ENCODE measurements around the gene SAMD4B. TPM values are rescaled to one million over a fixed set of nuclear protein-coding genes. Genes with fewer than 3 reads are reported as not detected.

The SAMD4B gene
- total and polyA plus RNA-seq, 9 of the 15 experiments (the other 6 are each of a cell fraction or from before 2014, with no cell fraction given), result 3.4 to 90.5 (median 38.0) TPM

DNA sequence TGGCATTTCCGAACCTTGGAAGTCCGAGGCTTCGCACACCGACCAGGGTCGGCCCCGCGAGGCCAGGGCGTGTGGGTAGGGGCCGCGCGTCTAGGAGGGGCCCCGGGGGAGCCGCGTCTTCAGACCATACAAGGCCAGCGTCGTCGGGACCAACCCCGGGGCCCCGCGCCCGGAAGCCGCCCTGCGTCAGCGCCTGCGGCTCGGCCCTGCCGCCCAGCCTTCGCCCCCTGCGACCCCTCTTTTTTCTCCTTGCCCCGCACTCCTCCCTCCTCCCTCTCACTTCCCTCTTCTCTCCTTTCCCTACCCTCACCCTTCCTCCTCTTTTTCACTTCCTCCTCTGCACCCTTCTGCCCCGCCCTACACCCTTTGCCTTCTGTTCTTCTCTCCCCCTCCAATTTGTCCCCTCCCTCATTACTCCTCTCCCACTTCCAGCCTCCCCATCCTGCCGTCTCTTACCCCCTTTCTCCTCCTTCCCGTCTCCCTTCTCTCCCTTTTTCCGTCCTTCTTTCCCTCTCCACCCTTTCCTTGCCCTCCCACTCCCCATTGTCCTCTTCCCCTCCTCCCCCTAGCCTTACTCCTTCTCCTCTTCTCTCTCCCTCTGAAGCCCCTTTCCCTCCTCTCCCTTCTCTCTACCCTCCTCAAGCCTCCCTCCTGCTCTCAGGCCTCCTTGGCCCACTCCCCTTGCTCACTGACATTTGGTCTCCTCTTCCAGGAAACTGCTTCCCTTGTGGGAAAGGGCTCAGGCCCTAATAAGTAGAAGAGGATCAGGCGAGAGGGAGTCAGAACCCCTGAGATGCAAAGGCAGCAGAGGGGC is 68.0 kb downstream of the SAMD4B start (continued):
- TF ChIP-seq, protein P1, sequence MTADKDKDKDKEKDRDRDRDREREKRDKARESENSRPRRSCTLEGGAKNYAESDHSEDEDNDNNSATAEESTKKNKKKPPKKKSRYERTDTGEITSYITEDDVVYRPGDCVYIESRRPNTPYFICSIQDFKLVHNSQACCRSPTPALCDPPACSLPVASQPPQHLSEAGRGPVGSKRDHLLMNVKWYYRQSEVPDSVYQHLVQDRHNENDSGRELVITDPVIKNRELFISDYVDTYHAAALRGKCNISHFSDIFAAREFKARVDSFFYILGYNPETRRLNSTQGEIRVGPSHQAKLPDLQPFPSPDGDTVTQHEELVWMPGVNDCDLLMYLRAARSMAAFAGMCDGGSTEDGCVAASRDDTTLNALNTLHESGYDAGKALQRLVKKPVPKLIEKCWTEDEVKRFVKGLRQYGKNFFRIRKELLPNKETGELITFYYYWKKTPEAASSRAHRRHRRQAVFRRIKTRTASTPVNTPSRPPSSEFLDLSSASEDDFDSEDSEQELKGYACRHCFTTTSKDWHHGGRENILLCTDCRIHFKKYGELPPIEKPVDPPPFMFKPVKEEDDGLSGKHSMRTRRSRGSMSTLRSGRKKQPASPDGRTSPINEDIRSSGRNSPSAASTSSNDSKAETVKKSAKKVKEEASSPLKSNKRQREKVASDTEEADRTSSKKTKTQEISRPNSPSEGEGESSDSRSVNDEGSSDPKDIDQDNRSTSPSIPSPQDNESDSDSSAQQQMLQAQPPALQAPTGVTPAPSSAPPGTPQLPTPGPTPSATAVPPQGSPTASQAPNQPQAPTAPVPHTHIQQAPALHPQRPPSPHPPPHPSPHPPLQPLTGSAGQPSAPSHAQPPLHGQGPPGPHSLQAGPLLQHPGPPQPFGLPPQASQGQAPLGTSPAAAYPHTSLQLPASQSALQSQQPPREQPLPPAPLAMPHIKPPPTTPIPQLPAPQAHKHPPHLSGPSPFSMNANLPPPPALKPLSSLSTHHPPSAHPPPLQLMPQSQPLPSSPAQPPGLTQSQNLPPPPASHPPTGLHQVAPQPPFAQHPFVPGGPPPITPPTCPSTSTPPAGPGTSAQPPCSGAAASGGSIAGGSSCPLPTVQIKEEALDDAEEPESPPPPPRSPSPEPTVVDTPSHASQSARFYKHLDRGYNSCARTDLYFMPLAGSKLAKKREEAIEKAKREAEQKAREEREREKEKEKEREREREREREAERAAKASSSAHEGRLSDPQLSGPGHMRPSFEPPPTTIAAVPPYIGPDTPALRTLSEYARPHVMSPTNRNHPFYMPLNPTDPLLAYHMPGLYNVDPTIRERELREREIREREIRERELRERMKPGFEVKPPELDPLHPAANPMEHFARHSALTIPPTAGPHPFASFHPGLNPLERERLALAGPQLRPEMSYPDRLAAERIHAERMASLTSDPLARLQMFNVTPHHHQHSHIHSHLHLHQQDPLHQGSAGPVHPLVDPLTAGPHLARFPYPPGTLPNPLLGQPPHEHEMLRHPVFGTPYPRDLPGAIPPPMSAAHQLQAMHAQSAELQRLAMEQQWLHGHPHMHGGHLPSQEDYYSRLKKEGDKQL (CRISPR knock-in tag; IDR thresholded peaks at IDR 0.05; ENCODE audit: borderline replicate concordance), result no peak
- TF ChIP-seq ZNF316 (IDR thresholded peaks at IDR 0.05) (peak; percentile 18; the same call in 1 of the 2 replicates), DPF2 (IDR thresholded peaks at IDR 0.05) (peak; percentile 88)

DNA sequence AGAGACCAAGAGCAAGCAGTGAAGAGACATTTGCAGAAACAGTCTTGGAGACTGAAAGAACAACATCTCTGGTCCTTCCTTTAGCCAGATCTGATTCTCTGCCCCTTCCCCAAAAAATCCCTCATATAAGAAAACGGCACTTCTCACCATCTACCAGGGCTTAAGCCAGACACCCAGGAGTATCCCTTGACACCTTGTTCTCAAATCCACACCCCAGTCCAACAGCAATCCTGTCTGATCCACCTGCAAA is 68.5 kb downstream of the SAMD4B start:
- H3K9me1 ChIP-seq (ENCODE audit: control insufficient read depth, insufficient read depth, low read length), result no peaks in the 10 kb centered on the region
- in situ Hi-C loops (cut with MboI), result no loop called here
- H4K20me1 ChIP-seq (replicated peaks; ENCODE audit: control insufficient read depth, insufficient read depth, low read length), result peaks cover 4% of the 10 kb centered on the region; the same call in 1 of the 2 replicates
- H3K27me3 ChIP-seq (ENCODE audit: control insufficient read depth in 2 of 2, insufficient read depth in 2 of 2, low read length in 2 of 2), result no peaks in the 10 kb centered on the region
- H2AFZ ChIP-seq (ENCODE audit: low read depth, low read length), result no peak overlapping the region
- no peaks in the 10 kb centered on the region for H3K9me3 ChIP-seq (replicated peaks; ENCODE audit: control insufficient read depth, insufficient read depth, low read depth, low read length)
- no TSS peak for BruUV-seq (replicated peaks)
- ChIA-PET CTCF (ENCODE audit: low intra/inter-chr PET ratio) (interaction anchor here (0.6 to 3.7 kb wide), 3 partner anchors 12 to 90 kb away, joined by 3 to 74 read pairs (median 4); partner anchors contain the start of gene LRFN1), POLR2A (no interaction called here)
- FAIRE-seq (no peak), DNase-seq (ENCODE audit: extremely low read depth in 1 of 4, low spot score in 3 of 4) (no peak), ATAC-seq (no peak)
- peaks cover 16% of the 10 kb centered on the region; the same call in 2 of the 3 replicates for H3K36me3 ChIP-seq (ENCODE audit: control insufficient read depth, insufficient read depth, low read length)
- peak overlapping the region; percentile 85 for H3K4me2 ChIP-seq (ENCODE audit: insufficient read depth, low read length)
- intact Hi-C loops (cut with micrococcal nuclease), result loop anchor here (2.0 to 5.0 kb wide), 4 partner anchors 68 to 288 kb away; partner anchors contain the start of gene SAMD4B
- H3K9ac ChIP-seq (ENCODE audit: insufficient read depth in 1 of 2, low read depth in 2 of 2, low read length in 2 of 2), result peak overlapping the region; percentile 91 to 94; a peak in 3 of 4 replicates
- peaks cover 45 to 75% of the 10 kb centered on the region in 2 experiments for H3K4me1 ChIP-seq (replicated peaks in 1 of 2; ENCODE audit: control insufficient read depth in 2 of 2, insufficient read depth in 2 of 2, low read length in 2 of 2)
- H3K4me3 ChIP-seq, result no peak overlapping the region
- H3K27ac ChIP-seq (ENCODE audit: extremely low read depth, low read depth, low read length), result peak overlapping the region; percentile 98
- peaks cover 62% of the 10 kb centered on the region for H3K79me2 ChIP-seq (ENCODE audit: control insufficient read depth, insufficient read depth, low read length)
- 90% methylated on average over 1 of the region's 1 CpG for WGBS (ENCODE audit: insufficient coverage, low coverage, missing lambda C conversion rate)
- TF ChIP-seq CBX1 (IDR thresholded peaks at IDR 0.05; ENCODE audit: low read depth), result no peak
- no peak for TF ChIP-seq RBM15 (IDR thresholded peaks at IDR 0.05; ENCODE audit: insufficient read depth, low read length)
- no peak for TF ChIP-seq ELF2 (CRISPR knock-in tag; IDR thresholded peaks at IDR 0.05)
- TF ChIP-seq FOXA3 (CRISPR knock-in tag; conservative IDR thresholded peaks at IDR 0.05 in 1 of 2, IDR thresholded peaks at IDR 0.05 in 1 of 2), result 0 out of 4 replicates have a peak, but pooled peaks of 1 of the 2 experiments have one; percentile 7
- TF ChIP-seq MTF1 (CRISPR knock-in tag; IDR thresholded peaks at IDR 0.05; ENCODE audit: borderline replicate concordance), result no peak
- no peak for TF ChIP-seq ZNF354B (CRISPR knock-in tag; IDR thresholded peaks at IDR 0.05)
- TF ChIP-seq, protein P2, sequence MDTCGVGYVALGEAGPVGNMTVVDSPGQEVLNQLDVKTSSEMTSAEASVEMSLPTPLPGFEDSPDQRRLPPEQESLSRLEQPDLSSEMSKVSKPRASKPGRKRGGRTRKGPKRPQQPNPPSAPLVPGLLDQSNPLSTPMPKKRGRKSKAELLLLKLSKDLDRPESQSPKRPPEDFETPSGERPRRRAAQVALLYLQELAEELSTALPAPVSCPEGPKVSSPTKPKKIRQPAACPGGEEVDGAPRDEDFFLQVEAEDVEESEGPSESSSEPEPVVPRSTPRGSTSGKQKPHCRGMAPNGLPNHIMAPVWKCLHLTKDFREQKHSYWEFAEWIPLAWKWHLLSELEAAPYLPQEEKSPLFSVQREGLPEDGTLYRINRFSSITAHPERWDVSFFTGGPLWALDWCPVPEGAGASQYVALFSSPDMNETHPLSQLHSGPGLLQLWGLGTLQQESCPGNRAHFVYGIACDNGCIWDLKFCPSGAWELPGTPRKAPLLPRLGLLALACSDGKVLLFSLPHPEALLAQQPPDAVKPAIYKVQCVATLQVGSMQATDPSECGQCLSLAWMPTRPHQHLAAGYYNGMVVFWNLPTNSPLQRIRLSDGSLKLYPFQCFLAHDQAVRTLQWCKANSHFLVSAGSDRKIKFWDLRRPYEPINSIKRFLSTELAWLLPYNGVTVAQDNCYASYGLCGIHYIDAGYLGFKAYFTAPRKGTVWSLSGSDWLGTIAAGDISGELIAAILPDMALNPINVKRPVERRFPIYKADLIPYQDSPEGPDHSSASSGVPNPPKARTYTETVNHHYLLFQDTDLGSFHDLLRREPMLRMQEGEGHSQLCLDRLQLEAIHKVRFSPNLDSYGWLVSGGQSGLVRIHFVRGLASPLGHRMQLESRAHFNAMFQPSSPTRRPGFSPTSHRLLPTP (IDR thresholded peaks at IDR 0.05; ENCODE audit: borderline replicate concordance, extremely low read depth, insufficient read length), result no peak
- no peak for TF ChIP-seq SMAD3 (CRISPR knock-in tag; conservative IDR thresholded peaks at IDR 0.05)

Measured in K562 (cell line).